ENCODE results near the gene SLC43A2. TPM values are rescaled to one million over a fixed set of nuclear protein-coding genes. Genes with fewer than 3 reads are reported as not detected.

Gene SLC43A2
- total and polyA plus RNA-seq, 2 of the 13 experiments (the other 11 are each of a cell fraction or from before 2014, with no cell fraction given) = 7.3 to 20.0 TPM

- TF ChIP-seq SKIL (CRISPR knock-in tag; IDR thresholded peaks at IDR 0.05; ENCODE audit: borderline replicate concordance) = peak; percentile 64
- TF ChIP-seq DR1 (CRISPR knock-in tag; IDR thresholded peaks at IDR 0.05) = no peak
- peak; percentile 79; the same call in 1 of the 2 replicates for TF ChIP-seq ZNF788 (CRISPR knock-in tag; IDR thresholded peaks at IDR 0.05; ENCODE audit: borderline replicate concordance)
- TF ChIP-seq FOXA1 (IDR thresholded peaks at IDR 0.05) = no peak
- peak; percentile 60; the same call in 1 of the 2 replicates for TF ChIP-seq FOXA1 (CRISPR knock-in tag; IDR thresholded peaks at IDR 0.05)
- TF ChIP-seq ZNF576 (CRISPR knock-in tag; IDR thresholded peaks at IDR 0.05) = no peak
- peak; percentile 35; the same call in 1 of the 2 replicates for TF ChIP-seq SAP130 (CRISPR knock-in tag; IDR thresholded peaks at IDR 0.05; ENCODE audit: low read depth)
- peak; percentile 47; the same call in 1 of the 2 replicates for TF ChIP-seq ZNF766 (CRISPR knock-in tag; IDR thresholded peaks at IDR 0.05; ENCODE audit: borderline replicate concordance)
- no peak for TF ChIP-seq FOXP1 (IDR thresholded peaks at IDR 0.05)
- no peak for TF ChIP-seq FOXP1 (CRISPR knock-in tag; IDR thresholded peaks at IDR 0.05)
- TF ChIP-seq MED1 (CRISPR knock-in tag; IDR thresholded peaks at IDR 0.05) = peak; percentile 91
- 0 out of 2 replicates have a peak, but pooled peaks have one; percentile 30 for TF ChIP-seq ZNF431 (CRISPR knock-in tag; IDR thresholded peaks at IDR 0.05; ENCODE audit: borderline replicate concordance, low read depth)
- peak; percentile 75; the same call in 1 of the 2 replicates for TF ChIP-seq HIC2 (CRISPR knock-in tag; IDR thresholded peaks at IDR 0.05; ENCODE audit: low read depth)
- TF ChIP-seq ZNF574 (CRISPR knock-in tag; IDR thresholded peaks at IDR 0.05) = peak; percentile 36; the same call in 1 of the 2 replicates
- TF ChIP-seq ZNF292 (CRISPR knock-in tag; IDR thresholded peaks at IDR 0.05; ENCODE audit: borderline replicate concordance, low read depth) = 0 out of 2 replicates have a peak, but pooled peaks have one; percentile 29
- TF ChIP-seq SMAD1 (CRISPR knock-in tag; IDR thresholded peaks at IDR 0.05; ENCODE audit: borderline replicate concordance, low read depth) = peak; percentile 29; the same call in 1 of the 2 replicates
- TF ChIP-seq TEAD3 (CRISPR knock-in tag; optimal IDR thresholded peaks at IDR 0.05; ENCODE audit: borderline replicate concordance) = peak; percentile 4
- peak; percentile 72; the same call in 1 of the 2 replicates for TF ChIP-seq FOXO1 (CRISPR knock-in tag; IDR thresholded peaks at IDR 0.05)
- no peak for TF ChIP-seq E2F5 (CRISPR knock-in tag; conservative IDR thresholded peaks at IDR 0.05)
- TF ChIP-seq RXRA (CRISPR knock-in tag; IDR thresholded peaks at IDR 0.05) = peak; percentile 90
- 0 out of 2 replicates have a peak, but pooled peaks have one; percentile 54 for TF ChIP-seq BORCS8-MEF2B (CRISPR knock-in tag; IDR thresholded peaks at IDR 0.05)
- no peak for TF ChIP-seq ZNF644 (CRISPR knock-in tag; IDR thresholded peaks at IDR 0.05; ENCODE audit: low read depth)
- TF ChIP-seq ZFP37 (CRISPR knock-in tag; IDR thresholded peaks at IDR 0.05; ENCODE audit: borderline replicate concordance) = 0 out of 2 replicates have a peak, but pooled peaks have one; percentile 41
Measured at GRCh38 chr17:1621273-1621954, 7.2 kb downstream of the SLC43A2 start (continued).

Data from HepG2 (cell line).